Right lobe of liver (tissue), 6 donors: Measurements from ENCODE around the gene EDIL3. TPM values are rescaled to one million over a fixed set of nuclear protein-coding genes. Genes with fewer than 3 reads are reported as not detected.

Source experiments
- ATAC-seq, 4 donors: fragments of 200-7000 bp; cut with Tn5 transposase; one replicate each; pipeline ENCODE4 v1.9.1; 2020; ENCODE audit warnings: mild to moderate bottlenecking in 4 of 4, moderate library complexity in 4 of 4
- DNase-seq, 3 donors: peaks; one replicate each; pipeline ENCODE4 v3.0.0-alpha.2; 2020
- H3K27ac ChIP-seq, 3 donors: fragments of 200-600 bp; one replicate each; pipeline ENCODE4 v1.8.0; 2022
- H3K27me3 ChIP-seq, 2 donors: fragments of 200-600 bp; one replicate each; pipeline ENCODE4 v1.8.0; 2022
- H3K36me3 ChIP-seq, 4 donors: fragments of 200-600 bp; sonication (generic) in 1 of 4; one replicate each; pipeline versions ENCODE4 v1.5.1 to v1.8.0; 2017 to 2022; ENCODE audit warnings: control low read depth in 1 of 4
- H3K4me1 ChIP-seq, 4 donors: fragments of 200-600 bp; sonication (generic) in 1 of 4; one replicate each; pipeline versions ENCODE4 v1.5.1 to v1.8.0; 2017 to 2022; ENCODE audit warnings: control low read depth in 1 of 4
- H3K4me3 ChIP-seq, 3 donors: fragments of 200-600 bp; one replicate each; pipeline ENCODE4 v1.8.0; 2022
- H3K9me3 ChIP-seq, 4 donors: fragments of 200-600 bp; sonication (generic) in 1 of 4; one replicate each; pipeline versions ENCODE4 v1.5.1 to v1.8.0; 2017 to 2022; ENCODE audit warnings: control low read depth in 1 of 4
- POLR2A ChIP-seq: fragments of 450-650 bp; IDR thresholded peaks from one replicate; pipeline ENCODE4 v1.6.1; 2017; ENCODE audit warnings: antibody characterized with exemption, mild to moderate bottlenecking
- WGBS: methylation state at CpG from one replicate; pipeline ENCODE4 v1.1.6; 2018; ENCODE audit warnings: low coverage, low lambda C conversion rate; ENCODE audit not compliant: insufficient coverage; ENCODE audit errors: missing lambda C conversion rate; 5-methylcytosine and 5-hydroxymethylcytosine counted together
- intact Hi-C, 2 donors: fragments of 100-400 bp; cut with DNase I; formaldehyde crosslinking; loops; one replicate each; pipeline versions ENCODE4 v1.11.2 to v1.14.1; 2022
- total RNA-seq, 6 experiments: library from RNA; depleted of rRNA in 2 of 6; stranded (reverse); fragments of >200 nt in 2 of 6; fragmentation: NEBNext Ultra II Directional in 3 of 6; extraction: Animal tissue kit (Norgen Biotek cat#: 25700) in 3 of 6; gene quantifications; one replicate each; pipeline versions ENCODE4 v1.1.0 to v1.2.4, GENCODE V29; 2016 to 2023
- TF ChIP-seq, protein P1 (sequence below), 4 donors: fragments of 200-600 bp in 3 of 4; fragments of 450-650 bp in 1 of 4; IDR thresholded peaks; one replicate each; pipeline versions ENCODE4 v1.5.1 to v1.8.0; 2016 to 2022; ENCODE audit warnings: antibody characterized with exemption in 4 of 4, mild to moderate bottlenecking in 2 of 4
- donor health status: DM: no; HTN: yes; CAD: no.
- donor health status: DM: no; HTN: no; CAD: no.
- donor health status: DM: no; HTN: no; CAD: no.
- donor health status: DM: no; HTN: yes; CAD: no.
- donor health status: DM: no; HTN: yes; CAD: no.

Gene EDIL3
- total RNA-seq, 6 experiments from 2014 or later = 0.61 to 0.84 (median 0.68) TPM; not detected in 3

DNA sequence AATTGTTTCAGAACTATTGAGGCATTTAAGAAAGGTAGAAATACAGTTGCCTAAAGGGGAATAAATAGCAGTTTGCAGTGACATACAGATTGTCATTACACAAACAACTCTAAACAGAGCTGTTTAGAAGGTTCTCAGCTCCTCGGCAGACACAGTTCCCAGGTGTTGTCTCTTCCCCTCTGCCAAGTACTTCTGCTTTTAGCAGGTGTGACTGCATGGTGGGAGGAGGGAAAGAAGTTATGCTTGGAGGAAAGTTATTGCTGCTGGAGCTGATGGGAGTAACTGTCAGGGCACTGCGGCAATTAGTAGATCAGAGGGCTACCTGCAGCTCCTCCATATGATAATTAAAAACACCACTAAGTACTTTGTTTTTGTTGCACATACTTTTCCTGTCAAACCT is 14.5 kb downstream of the EDIL3 start:
- Histone ChIP-seq H3K4me3 (no peak overlapping the region), H3K27ac (no peak overlapping the region), H3K27me3 (peaks cover 0 to 4% of the 10 kb centered on the region in 2 donors), H3K9me3 (no peaks in the 10 kb centered on the region), H3K36me3 (no peaks in the 10 kb centered on the region), H3K4me1 (no peaks in the 10 kb centered on the region)
- WGBS = 44% methylated on average over 2 of the region's 2 CpGs
- intact Hi-C loops = no loop called here
- no peak for DNase-seq
- no peak for ATAC-seq
- TF ChIP-seq, protein P1, sequence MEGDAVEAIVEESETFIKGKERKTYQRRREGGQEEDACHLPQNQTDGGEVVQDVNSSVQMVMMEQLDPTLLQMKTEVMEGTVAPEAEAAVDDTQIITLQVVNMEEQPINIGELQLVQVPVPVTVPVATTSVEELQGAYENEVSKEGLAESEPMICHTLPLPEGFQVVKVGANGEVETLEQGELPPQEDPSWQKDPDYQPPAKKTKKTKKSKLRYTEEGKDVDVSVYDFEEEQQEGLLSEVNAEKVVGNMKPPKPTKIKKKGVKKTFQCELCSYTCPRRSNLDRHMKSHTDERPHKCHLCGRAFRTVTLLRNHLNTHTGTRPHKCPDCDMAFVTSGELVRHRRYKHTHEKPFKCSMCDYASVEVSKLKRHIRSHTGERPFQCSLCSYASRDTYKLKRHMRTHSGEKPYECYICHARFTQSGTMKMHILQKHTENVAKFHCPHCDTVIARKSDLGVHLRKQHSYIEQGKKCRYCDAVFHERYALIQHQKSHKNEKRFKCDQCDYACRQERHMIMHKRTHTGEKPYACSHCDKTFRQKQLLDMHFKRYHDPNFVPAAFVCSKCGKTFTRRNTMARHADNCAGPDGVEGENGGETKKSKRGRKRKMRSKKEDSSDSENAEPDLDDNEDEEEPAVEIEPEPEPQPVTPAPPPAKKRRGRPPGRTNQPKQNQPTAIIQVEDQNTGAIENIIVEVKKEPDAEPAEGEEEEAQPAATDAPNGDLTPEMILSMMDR (IDR thresholded peaks at IDR 0.05) = no peak
- no peak for TF ChIP-seq POLR2A

DNA sequence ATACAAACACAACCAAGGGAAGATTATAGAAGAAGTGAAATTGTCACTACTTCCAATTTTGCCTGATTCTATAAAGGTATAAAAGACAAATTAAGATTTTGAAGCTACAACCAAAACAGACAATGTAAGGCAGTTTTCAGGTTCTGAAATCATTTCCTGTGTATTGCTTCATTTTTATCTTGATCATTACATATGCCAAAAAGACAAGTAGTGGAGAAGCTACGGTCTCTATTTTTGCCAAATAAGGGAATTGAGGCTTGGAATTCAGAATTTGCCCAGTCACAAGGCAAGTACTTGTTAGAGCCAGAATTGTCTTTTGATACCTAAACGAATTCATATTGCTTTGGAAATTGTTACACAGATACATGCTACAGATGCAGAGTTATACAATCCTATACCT is 20.6 kb downstream of the EDIL3 start:
- DNase-seq = no peak
- H3K9me3 ChIP-seq = no peaks in the 10 kb centered on the region
- WGBS = 45% methylated on average over 2 of the region's 2 CpGs
- intact Hi-C loops = no loop called here
- H3K4me3 ChIP-seq = no peak overlapping the region
- no peaks in the 10 kb centered on the region for H3K27me3 ChIP-seq
- TF ChIP-seq, protein P1 (IDR thresholded peaks at IDR 0.05) = no peak
- no peak for TF ChIP-seq POLR2A
- no peak for ATAC-seq
- H3K27ac ChIP-seq = no peak overlapping the region
- no peaks in the 10 kb centered on the region for H3K36me3 ChIP-seq
- H3K4me1 ChIP-seq = no peaks in the 10 kb centered on the region

DNA sequence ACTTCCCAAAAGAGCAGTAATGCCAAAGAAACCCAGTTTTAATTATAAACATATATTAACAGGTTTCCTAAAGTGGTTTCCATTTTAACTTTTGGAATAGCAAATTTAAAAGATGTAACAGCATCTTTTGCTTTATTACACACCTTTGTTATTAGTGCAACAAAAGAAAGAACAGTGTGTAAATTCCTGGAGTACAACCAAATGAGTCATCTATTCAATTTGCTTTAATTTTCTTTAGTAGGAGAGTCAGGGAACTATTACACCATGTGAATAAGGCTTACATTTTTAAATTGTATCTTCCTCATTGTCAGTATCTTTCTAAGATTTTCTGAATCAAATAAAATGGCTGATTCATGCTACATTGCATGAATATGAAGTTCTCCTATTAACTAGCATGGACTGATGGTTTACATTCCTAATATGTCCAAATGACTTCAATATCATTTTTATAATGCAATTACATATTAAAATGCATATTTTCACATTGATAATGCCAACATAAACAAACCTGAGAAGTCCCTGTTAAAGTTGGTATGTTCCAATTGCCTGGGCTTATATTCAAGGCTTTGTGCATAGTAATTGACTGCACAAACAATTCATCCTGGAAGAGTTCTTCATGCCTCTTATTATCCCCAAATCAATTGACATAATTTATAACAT is 22.5 kb downstream of the EDIL3 start:
- no peak for TF ChIP-seq POLR2A
- TF ChIP-seq, protein P1 (IDR thresholded peaks at IDR 0.05) = no peak
- no peak overlapping the region for H3K4me3 ChIP-seq
- intact Hi-C loops = no loop called here
- no peaks in the 10 kb centered on the region for H3K36me3 ChIP-seq
- H3K27ac ChIP-seq = no peak overlapping the region
- no peaks in the 10 kb centered on the region for H3K4me1 ChIP-seq
- DNase-seq = no peak
- H3K9me3 ChIP-seq = no peaks in the 10 kb centered on the region
- no peaks in the 10 kb centered on the region for H3K27me3 ChIP-seq
- ATAC-seq = no peak

DNA sequence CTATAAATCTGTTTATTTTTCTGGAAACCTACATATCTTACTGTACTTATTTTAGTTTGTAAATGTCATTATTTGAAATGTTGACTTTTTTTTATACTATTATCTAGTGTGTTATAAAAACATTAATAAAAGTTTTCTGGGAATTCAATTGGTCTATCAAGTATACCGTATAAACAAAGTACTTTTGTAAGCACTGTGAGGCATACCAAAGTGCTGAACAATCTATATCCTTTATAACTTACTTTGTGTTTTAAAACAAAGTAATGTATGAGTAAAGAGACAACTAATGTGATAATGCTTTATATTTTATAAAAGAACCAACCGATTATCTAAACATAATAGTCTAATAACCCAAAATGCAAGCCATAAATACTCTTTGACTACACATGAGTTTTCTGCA is 23.1 kb downstream of the EDIL3 start:
- intact Hi-C loops = no loop called here
- no peak overlapping the region for H3K27ac ChIP-seq

GRCh38 chr5:84360056-84360455 is 24.6 kb downstream of the EDIL3 start:
- intact Hi-C loops = no loop called here
- DNase-seq (no peak), ATAC-seq (no peak)
- no peak overlapping the region for H3K27ac ChIP-seq
- no peaks in the 10 kb centered on the region for H3K27me3 ChIP-seq
- 63% methylated on average over 3 of the region's 3 CpGs for WGBS
- no peak overlapping the region for H3K4me3 ChIP-seq
- no peaks in the 10 kb centered on the region for H3K36me3 ChIP-seq
- no peaks in the 10 kb centered on the region for H3K4me1 ChIP-seq
- H3K9me3 ChIP-seq = no peaks in the 10 kb centered on the region
- no peak for TF ChIP-seq POLR2A
- TF ChIP-seq, protein P1 (IDR thresholded peaks at IDR 0.05) = no peak

More for the DNA sequence above, 23.1 kb downstream of the EDIL3 start:
- no peak for ATAC-seq
- H3K27me3 ChIP-seq = no peaks in the 10 kb centered on the region
- no peak for TF ChIP-seq POLR2A
- H3K4me1 ChIP-seq = no peaks in the 10 kb centered on the region
- no peak overlapping the region for H3K4me3 ChIP-seq
- no peaks in the 10 kb centered on the region for H3K36me3 ChIP-seq
- DNase-seq = no peak
- no peaks in the 10 kb centered on the region for H3K9me3 ChIP-seq
- 43% methylated on average over 2 of the region's 2 CpGs for WGBS
